C4-2B (cell line): Measurements from ENCODE around the gene DENND4C.

Source experiments
- ZFX ChIP-seq: fragments of 450-650 bp; IDR thresholded peaks from 2 replicates; pipeline ENCODE4 v1.6.1; 2017
- TF ChIP-seq, protein P1 (sequence below): fragments of 450-650 bp; conservative IDR thresholded peaks from 2 replicates; pipeline ENCODE4 v1.5.1; 2017; ENCODE audit warnings: mild to moderate bottlenecking

DNA sequence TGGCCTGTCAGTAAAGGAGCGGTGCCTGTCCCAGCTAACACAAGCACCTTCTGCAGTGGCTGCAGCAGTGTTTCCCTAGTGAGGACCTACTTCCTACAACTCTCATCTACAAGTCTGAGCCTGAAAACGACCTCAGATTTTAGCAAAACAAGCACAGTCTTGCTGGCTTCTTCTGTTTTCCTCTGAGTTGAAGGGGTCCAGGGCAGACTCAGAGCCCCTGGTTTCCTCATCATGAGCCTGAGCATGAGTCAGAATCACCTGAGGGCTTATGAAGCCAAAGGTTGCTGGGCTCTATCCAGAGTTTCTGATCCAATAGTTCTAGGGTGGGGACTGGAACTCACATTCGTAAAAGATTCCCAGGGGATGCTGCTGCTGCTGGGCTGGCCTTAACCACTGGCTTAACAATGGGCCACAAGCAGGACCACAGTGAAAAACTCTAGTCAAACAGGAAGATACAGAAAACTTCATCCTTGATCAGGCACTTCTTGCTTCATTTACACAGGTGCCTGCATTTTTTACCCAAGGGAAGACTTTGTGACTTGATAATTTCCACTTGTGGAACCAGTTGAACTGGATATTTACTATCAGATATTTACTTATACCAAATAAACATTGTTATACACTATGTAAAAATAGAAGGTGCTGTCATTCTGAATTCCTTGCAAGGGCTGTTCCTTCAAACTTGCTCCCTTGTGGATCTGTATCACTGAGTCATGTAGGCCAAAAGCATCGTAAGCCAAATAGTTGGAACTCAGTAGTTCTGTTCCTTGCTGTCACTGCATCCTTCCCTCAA, 174.0 kb downstream of the DENND4C start:
- TF ChIP-seq, protein P1, sequence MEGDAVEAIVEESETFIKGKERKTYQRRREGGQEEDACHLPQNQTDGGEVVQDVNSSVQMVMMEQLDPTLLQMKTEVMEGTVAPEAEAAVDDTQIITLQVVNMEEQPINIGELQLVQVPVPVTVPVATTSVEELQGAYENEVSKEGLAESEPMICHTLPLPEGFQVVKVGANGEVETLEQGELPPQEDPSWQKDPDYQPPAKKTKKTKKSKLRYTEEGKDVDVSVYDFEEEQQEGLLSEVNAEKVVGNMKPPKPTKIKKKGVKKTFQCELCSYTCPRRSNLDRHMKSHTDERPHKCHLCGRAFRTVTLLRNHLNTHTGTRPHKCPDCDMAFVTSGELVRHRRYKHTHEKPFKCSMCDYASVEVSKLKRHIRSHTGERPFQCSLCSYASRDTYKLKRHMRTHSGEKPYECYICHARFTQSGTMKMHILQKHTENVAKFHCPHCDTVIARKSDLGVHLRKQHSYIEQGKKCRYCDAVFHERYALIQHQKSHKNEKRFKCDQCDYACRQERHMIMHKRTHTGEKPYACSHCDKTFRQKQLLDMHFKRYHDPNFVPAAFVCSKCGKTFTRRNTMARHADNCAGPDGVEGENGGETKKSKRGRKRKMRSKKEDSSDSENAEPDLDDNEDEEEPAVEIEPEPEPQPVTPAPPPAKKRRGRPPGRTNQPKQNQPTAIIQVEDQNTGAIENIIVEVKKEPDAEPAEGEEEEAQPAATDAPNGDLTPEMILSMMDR, result no peak
- TF ChIP-seq ZFX, result no peak
